ENCODE results near the gene ITGA8. TPM values are rescaled to one million over a fixed set of nuclear protein-coding genes. Genes with fewer than 3 reads are reported as not detected.
"Not testable (repeated sequence)": the region's sequence is repeated elsewhere in the genome, so short reads cannot be mapped to it uniquely, and the experiment has no call there.

ITGA8 gene
- total RNA-seq, 1 donor from 2014 or later, result not detected

GRCh38 chr10:15510963-15511362, 208.8 kb downstream of the ITGA8 start:
- DNase-seq (ENCODE audit: low read depth), result no peak

- no peak for DNase-seq (ENCODE audit: low read depth)
These were observed 214.4 kb downstream of the ITGA8 start for GRCh38 chr10:15505329-15505728.

DNA sequence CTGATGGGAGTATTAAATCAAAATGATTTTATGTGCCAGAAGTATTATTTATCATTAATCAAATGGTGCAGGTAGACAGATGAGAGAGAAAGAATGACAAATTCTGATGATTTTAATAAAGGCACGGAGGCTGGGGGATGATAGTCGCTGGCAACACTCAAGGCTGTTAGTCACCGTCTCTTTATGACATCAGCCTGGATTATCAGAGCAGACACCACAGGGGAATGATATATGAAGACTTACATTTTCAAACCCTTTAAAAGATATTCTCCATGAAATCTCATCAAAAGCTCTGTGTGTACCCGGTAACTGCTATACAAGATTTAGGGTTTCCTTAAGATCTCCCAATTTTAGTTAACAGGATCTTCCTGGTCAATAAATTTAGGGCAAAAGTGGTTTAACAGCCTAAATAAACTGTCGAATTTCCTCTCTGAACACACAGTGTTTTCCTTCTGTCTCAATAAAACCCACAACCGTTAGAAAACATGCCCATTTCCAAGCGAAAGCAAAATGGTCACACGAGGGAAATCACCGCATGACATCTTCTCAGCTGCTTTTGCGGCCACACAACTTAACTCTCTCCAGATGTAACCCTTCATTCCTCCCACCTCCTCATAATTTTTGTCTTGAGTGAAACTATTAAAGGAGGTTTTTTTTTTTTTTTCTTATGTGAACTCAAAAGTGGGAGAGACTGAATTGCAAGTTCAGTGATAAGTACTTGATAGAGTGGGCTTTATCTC, 215.5 kb downstream of the ITGA8 start:
- DNase-seq (ENCODE audit: low read depth), result peak; percentile 2

DNA sequence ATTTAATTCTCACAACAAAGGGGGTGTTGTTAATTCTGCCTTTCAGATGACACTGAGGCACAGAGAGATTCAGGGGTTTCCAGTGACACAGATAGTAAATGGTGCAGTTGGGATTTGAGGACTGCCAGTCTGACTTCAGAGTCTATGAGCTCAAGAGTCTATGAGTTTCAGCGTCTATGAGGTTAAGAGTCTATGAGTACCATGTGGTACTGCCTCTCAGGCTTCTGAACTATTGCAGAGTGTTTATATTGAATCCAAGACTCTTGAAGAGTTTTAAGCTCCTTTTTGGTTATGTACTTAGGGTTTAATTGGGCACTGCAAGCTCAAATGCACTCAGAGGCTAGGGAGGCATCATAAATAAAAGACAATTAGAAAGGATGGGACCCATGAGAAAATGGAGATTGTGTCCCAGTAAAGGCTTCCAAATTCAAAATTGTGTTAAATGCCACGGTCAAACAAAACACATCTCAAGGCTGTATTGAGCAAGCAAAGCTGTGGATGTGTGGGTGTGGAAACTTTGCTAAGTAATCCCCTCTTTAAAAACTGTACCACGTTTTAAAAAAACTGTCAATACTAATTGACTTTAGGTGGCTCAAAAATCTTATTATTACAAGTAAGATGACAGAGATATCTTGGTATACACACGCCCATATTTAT, 224.7 kb downstream of the ITGA8 start:
- DNase-seq (ENCODE audit: low read depth), result no peak

DNA sequence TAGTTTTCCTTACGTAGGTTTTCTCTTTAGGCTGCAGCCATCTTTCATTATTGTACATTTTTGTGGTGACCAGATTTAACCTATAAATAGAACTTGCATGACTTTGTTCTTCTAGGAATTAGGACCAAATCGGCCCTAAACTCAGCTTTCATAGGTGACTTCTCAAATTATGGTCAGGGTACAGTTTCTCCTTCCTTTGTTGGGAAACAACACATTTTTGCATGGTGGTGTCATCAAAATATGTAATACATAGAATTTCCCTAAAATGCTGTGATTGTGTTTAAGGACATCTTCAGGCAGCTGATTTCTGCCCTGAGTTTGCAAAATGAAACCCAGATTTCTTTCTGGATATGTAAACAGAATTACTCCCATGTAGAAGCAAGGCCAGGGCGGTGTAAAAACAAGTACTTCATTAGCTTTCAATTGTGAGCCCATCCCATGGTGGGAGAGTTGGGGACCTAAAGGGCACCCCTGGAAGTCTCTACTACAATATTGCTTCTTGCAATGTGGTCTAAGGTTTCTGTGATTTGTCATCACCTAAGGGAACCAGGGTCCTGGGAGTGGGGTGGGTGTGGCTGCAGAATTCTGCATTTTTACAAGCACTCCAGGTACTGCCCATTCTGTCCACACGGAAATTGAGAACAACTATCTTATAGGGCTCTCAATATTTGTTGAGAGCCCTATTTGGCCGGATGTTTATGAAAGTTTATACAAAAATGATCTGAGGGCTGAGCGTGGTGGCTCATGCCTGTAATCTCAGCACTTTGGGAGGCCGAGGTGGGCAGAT, 227.7 kb downstream of the ITGA8 start:
- DNase-seq (ENCODE audit: low read depth), result no peak

DNA sequence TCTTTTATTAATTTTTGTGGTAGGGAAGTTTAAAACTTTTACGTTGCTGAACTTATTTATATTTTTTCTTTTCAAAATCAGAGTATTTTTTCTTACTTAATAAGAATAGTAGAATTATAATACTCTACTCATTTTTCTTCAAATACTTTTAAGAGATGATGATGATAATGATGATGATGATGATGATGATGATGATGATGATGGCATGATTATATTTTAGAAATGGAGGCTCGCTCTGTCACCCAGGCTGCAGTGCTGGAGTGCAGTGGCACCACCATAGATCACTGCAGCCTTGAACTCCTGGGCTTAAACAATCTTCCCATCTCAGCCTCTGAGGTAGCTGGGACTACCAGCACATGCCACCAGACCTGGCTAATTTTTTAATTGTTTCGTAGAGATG, 230.3 kb downstream of the ITGA8 start:
- DNase-seq (ENCODE audit: low read depth), result no peak

GRCh38 chr10:15487376-15487775, 232.3 kb downstream of the ITGA8 start:
- DNase-seq (ENCODE audit: low read depth), result no peak

DNA sequence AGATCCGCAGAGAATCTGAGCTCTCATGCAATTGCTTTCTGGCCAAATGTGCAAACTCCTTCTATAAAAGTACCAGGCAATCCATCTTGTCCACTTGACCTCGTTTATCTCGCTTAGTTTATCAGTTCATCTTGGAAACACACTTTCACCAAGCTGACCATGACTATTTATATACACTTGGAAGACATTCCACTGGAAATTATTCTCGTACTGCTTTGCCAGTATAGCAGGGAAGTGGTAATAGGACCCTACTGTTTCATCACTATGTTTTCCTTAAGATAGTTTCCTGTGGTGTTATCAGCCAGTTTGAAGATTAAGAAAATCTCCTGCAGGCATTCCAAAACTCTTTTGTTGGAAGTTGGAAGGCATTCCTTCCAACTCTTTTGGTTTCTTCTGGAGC, 233.3 kb downstream of the ITGA8 start:
- no peak for DNase-seq (ENCODE audit: low read depth)

DNA sequence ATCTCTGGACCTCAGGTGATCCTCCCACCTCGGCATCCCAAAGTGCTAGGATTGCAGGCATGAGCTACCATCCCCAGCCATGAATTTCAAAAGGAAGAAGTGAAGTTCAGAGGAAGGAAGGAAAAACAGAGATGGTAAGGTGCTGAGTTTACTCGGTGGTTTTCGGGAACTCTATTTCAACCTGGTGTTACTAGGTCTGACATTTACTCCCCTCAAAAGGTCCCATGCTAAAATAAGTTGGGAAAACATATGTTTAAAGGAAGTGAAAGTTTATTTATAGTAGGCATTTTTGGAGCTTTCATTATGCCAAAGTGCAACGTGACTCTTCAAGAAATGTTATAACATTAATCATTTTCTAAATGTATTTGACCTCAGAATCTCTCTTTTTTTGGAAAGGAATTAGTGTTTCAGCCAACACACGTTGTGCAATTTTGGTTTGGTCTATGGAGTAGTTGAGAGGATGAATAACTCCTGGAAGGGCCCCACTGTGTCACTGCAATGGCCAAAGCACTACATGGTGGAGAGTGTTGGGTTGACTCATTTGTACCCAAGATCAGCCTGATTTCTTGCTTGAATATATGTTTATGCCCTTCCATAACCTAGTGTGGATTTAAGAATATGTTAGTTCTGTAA, 233.9 kb downstream of the ITGA8 start:
- no peak for DNase-seq (ENCODE audit: low read depth)

GRCh38 chr10:15485027-15485426, 234.7 kb downstream of the ITGA8 start:
- DNase-seq (ENCODE audit: low read depth), result no peak

DNA sequence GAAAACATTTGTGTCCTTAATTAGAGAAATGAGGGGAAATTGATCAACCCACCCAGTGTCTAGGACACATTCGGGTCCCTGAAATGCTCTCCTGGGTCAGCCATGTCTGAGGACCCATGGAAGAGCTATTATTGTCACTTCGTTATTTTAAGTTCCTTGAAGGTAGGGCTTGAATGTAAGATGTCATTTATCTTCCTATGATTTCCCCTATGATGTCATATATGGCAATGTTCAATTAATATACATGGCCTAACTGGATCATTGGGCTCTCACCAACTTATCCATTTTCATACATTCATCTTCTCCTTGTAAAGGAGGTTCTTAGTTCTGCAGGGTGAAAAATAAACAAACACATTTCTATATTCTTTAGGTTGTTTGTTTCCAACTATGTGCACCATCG, 235.6 kb downstream of the ITGA8 start:
- DNase-seq (ENCODE audit: low read depth), result no peak

DNA sequence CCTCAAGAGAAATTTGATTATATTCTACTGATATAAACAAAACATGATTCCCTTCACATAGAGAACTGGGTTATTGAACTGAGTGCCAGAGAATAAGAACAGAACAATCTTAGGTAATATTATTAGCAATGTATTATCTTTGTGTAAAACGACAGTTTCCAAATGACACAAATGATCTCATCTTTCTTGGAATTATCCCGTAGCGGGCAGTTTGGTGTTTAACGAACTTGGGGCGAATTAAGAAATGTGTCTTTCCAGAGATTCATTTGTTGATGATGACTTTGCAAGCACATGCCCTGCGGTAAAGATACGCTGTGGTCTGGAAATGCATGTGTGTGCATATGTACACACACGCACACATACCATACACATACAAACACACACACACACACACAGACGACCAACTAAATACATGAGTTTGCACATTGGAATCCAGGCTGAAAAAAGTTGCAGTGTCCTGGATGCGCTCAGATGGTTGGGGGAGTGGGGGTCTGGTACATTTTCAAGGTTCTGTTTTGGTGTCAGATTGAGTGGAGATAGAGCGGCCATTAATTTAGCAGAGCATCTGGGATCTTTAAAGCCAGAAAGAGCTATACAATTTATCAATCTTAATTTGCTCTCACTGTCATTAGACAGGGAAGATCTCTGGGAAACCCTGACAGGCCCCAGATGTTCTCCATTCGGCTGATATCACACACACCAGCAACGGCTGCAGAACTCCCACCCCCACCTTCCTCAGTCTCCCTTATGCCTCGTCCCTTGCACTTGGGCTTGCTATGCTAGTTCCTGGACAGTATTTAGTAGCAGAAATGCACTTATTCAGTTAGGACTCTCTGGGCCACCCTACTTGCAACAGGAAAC, 236.3 kb downstream of the ITGA8 start:
- no peak for DNase-seq (ENCODE audit: low read depth)

DNA sequence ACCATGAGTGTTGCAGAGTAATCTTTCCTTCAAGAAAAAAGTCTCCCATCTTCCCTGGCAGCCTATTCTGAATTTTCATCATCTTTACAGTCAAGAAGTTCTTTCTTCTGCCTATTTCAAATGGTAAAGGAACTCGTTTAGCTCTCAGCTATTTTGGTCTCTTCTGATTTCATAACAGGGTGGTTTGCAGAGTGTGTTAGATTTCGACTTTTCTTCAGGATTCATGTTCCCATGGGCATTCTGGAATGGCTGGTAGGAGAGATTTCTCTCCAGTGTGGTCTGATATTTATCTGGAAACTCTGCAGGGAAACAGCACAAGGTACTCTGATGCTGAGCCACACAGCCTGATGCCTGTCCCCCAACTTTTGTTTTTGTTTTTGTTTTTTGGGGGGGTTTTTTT, 237.6 kb downstream of the ITGA8 start:
- DNase-seq (ENCODE audit: low read depth), result no peak

DNA sequence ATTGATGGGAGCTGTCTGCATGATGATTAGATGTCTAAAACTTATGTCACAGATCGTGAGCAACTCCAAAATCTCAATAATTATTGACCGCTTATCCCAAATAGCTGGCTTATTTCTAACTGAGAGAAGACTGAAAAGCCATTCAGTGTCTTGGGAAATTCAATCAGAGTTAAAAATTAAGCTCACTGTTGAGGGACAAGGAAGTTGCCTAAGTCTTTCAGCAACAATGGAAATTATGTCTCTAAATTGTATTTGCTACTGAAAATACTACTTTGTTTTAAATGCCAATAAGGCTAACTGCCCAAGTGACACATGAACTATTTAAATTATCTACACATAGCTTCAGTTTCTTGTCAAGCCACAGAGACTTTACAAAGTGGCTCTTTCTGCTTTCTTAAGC, 240.8 kb downstream of the ITGA8 start:
- no peak for DNase-seq (ENCODE audit: low read depth)

DNA sequence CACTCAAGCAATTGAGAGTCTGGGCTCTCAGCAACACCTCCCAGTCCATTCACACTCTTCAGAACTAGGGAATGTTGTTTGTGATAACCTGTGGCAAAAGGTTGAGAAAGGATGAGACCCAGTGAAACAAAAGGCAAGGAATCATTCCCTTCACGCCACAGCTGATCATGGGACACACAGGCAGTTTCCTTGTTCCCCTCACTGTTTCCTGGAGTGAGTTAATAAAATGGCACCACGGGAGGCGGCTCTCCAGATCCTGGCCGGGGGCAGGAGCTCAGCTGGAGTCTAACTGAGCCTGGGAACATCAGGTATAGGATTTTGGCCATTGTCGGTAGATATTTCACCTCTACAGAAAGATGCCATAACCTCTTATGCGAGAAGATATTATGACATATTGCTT, 241.3 kb downstream of the ITGA8 start:
- DNase-seq (ENCODE audit: low read depth), result no peak

DNA sequence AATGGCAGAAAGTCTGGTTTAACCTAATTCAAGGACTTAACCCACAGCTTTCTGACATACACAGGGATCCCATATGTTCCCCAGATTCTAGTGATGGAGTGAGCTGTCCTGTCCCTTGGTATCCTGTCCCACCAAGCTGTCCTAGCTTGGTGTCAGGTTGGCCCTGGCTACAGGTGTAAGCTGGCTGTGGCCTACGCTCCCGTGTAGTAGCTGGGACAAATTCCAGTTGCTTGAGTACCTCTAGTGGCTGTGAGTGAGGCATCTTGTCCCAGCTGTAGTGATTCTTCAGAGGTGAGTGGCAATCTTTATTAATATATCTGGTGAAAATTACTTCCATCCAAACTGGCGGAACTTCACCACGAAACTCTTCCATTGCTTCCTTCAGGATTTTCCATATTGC, 243.4 kb downstream of the ITGA8 start:
- DNase-seq (ENCODE audit: low read depth), result no peak

- not testable (repeated sequence) for DNase-seq (ENCODE audit: low read depth)
These were observed 244.3 kb downstream of the ITGA8 start for GRCh38 chr10:15475439-15475838.

- DNase-seq (ENCODE audit: low read depth), result no peak
These were observed 245.1 kb downstream of the ITGA8 start for GRCh38 chr10:15474671-15475070.

DNA sequence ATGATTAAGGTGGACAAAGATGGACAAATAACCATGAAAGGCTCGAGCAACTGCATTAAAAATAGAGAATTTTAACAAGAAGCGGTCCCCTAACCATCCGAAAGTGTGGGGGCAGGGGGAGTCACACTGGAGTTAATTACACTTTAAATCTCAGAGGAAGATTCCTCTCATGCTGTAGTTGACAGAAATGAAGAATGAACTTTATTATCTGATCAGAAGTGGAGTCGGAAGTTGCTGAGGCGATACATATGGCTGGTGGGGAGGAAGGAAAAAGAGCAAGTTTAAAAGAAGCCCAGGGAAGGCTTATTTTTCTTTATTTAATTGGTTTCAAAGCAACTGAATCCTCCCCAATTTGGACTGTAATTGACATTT, 246.3 kb downstream of the ITGA8 start:
- no peak for DNase-seq (ENCODE audit: low read depth)

GRCh38 chr10:15472431-15473395, 247.0 kb downstream of the ITGA8 start:
- peak; percentile 26 for DNase-seq (ENCODE audit: low read depth)
